GM12872 (cell line): ENCODE measurements around the gene CALML6.

Experiments used
- TF ChIP-seq, protein P1 (sequence below): IDR thresholded peaks from 3 replicates; pipeline ENCODE4 v1.5.1; 2011; ENCODE audit warnings: low read depth, mild to moderate bottlenecking, low read length, moderate library complexity; ENCODE audit not compliant: insufficient read depth

Gene CALML6

GRCh38 chr1:1876335-1876930 is 38.6 kb upstream of the CALML6 start:
- TF ChIP-seq, protein P1, sequence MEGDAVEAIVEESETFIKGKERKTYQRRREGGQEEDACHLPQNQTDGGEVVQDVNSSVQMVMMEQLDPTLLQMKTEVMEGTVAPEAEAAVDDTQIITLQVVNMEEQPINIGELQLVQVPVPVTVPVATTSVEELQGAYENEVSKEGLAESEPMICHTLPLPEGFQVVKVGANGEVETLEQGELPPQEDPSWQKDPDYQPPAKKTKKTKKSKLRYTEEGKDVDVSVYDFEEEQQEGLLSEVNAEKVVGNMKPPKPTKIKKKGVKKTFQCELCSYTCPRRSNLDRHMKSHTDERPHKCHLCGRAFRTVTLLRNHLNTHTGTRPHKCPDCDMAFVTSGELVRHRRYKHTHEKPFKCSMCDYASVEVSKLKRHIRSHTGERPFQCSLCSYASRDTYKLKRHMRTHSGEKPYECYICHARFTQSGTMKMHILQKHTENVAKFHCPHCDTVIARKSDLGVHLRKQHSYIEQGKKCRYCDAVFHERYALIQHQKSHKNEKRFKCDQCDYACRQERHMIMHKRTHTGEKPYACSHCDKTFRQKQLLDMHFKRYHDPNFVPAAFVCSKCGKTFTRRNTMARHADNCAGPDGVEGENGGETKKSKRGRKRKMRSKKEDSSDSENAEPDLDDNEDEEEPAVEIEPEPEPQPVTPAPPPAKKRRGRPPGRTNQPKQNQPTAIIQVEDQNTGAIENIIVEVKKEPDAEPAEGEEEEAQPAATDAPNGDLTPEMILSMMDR = no peak

DNA sequence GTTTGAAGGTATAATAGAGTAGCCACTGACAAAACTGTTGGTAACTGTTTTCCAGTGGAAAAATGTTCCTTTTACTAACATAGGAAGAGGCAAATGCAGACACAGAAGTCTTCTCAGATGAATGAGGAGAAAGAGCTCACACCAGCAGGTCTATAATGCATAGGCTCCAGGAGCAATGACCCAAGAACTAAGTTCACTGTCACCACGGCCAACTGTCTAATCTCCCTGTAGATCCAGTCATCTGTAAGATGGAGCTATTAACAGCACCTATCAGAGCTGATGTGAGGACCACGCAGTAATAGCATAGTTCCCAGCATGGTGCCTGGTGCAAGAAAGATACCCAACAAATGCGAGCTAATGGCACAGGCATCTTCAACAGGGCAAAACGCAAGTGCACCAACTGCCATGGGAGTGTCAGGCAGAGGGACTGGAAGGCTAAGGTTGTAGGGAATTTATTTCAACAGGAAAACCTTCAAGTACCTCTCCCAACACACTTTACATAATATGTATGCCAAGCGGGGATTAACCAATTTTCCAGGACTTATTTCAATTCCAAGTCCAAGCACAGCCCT is 37.1 kb upstream of the CALML6 start:
- TF ChIP-seq, protein P1 = no peak

GRCh38 chr1:1879942-1880341 is 35.1 kb upstream of the CALML6 start:
- TF ChIP-seq, protein P1 = no peak

DNA sequence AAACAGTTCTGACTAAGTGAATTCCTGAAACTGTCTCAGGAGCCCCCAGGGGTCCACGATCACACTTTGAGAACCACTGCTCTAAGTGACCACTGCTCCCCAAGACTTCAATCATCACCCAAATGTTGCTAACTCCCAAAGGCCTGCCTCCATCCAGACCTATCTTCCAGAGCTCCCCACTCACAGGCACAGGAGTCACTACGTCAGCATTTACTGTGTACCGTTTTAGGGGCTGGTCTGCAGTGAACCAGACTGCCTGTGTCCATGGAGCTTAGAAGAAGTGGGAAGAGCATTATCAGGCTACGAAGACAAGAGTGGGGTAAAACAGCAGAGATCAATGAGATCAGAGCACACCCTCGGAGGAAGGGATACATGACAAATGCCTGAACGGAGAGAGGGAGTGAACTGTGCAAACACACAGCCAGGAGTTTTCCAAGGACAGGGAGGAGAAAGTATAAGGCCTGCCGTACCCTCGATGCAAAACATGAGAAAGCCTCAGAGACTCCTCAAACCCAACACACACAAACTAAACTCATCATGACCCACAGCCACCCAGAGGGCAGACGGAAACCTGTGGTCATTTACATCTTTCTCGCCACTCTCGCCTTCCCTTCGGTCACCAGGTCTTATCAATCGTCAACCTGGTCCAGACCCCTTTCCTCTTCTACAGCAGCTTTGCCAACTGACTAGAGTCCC is 34.3 kb upstream of the CALML6 start:
- TF ChIP-seq, protein P1 = no peak

DNA sequence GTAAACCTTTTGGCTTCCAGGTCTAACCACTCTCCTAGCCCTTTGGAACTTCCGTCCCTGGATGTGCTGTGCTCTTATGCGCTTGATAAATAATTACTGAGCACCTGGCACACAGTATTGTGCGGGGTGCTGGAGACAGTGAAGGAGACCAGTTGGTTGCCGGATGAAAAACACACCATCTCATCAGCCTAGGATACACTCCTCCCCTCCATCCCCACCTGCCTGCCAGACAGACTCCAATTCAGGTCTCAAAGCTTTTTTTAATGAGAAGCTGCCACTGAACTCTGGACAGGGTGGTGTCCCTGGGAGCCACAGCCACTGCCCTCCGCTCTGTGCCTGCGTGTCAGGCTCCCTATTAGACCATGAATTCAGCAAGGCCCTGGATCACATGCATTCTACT is 33.3 kb upstream of the CALML6 start:
- TF ChIP-seq, protein P1 = no peak

GRCh38 chr1:1883092-1883873 is 31.8 kb upstream of the CALML6 start:
- TF ChIP-seq, protein P1 = no peak
